Cardiac fibroblast (primary cell): Measurements from ENCODE around the gene RDM1.

ENCODE experiments used
- DNase-seq, 2 donors: peaks; one replicate each; pipeline versions ENCODE4 v3.0.0 to v3.0.0-alpha.2; 2010; ENCODE audit warnings: low read depth in 2 of 2
- H3K4me3 ChIP-seq, 2 donors: replicated peaks in 1 of 2; 1 replicate in 1 of 2; 2 replicates in 1 of 2; pipeline ENCODE4 v1.5.1; 2011; ENCODE audit warnings: low read depth in 2 of 2, low read length in 2 of 2, mild to moderate bottlenecking in 2 of 2, moderate library complexity in 1 of 2
- CTCF ChIP-seq: IDR thresholded peaks from one replicate; pipeline ENCODE4 v1.5.1; 2011; ENCODE audit warnings: low read depth, mild to moderate bottlenecking, low read length, inconsistent platforms

Gene RDM1

GRCh38 chr17:35936063-35936462 is 5.5 kb upstream of the RDM1 start:
- TF ChIP-seq CTCF: no peak
- DNase-seq: no peak
- no peak overlapping the region for H3K4me3 ChIP-seq

GRCh38 chr17:35934760-35935159 is 4.2 kb upstream of the RDM1 start:
- no peak for TF ChIP-seq CTCF
- DNase-seq: peak; percentile 28 to 50

DNA sequence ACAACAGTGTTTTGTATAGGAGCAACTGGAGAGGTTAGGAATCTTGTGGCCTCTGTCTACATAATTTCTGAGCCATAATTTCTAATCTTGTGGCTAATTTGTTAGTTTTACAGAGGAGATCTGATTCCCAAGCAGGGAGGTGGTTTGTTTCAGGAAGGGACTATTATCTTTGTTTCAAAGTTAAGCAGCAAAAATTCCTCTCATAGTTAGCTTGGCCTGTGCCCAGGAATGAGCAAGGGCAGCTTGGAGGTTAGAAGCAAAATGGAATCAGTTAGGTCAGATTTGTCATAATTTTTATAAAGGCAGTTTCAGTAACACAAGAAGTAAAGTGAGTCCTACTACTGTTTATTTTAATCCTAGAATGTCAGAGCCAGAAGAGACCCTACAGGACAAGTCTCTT is 2.0 kb upstream of the RDM1 start:
- no peak for TF ChIP-seq CTCF
- DNase-seq: peak; percentile 36 to 61

More at GRCh38 chr17:35934760-35935159, 4.2 kb upstream of the RDM1 start:
- no peak overlapping the region for H3K4me3 ChIP-seq

GRCh38 chr17:35931794-35932425 is 1.3 kb upstream of the RDM1 start:
- H3K4me3 ChIP-seq: no peak overlapping the region
- DNase-seq: peak; percentile 68 to 86
- no peak for TF ChIP-seq CTCF

More for the DNA sequence above, 2.0 kb upstream of the RDM1 start:
- no peak overlapping the region for H3K4me3 ChIP-seq

- no peak overlapping the region for H3K4me3 ChIP-seq
- TF ChIP-seq CTCF: no peak
- DNase-seq: no peak
Measured at GRCh38 chr17:35927714-35928113, 2.9 kb downstream of the RDM1 start.

DNA sequence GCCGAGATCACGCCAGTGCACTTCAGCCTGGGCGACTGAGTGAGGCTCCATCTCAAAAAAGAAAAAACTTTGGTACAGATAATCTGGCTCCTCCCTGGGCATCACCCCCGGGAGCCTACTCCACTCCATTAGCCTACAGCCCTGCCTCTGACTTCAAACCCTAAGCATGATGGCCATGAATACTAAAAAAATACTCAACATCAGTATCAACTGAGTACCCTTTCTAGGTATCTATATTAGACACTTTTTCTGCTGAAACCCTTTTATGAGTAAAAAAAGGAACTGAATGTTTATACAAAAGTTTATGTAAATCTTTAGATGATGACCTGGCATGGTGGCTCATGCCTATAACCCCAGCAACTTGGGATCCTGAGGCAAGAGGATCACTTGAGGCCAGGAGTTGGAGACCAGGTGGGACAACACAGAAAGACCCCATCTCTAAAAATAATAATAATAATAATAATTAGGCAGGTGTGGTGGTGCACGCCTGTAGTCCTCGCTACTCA is 6.9 kb downstream of the RDM1 start:
- DNase-seq: no peak
- TF ChIP-seq CTCF: no peak
- no peak overlapping the region for H3K4me3 ChIP-seq

DNA sequence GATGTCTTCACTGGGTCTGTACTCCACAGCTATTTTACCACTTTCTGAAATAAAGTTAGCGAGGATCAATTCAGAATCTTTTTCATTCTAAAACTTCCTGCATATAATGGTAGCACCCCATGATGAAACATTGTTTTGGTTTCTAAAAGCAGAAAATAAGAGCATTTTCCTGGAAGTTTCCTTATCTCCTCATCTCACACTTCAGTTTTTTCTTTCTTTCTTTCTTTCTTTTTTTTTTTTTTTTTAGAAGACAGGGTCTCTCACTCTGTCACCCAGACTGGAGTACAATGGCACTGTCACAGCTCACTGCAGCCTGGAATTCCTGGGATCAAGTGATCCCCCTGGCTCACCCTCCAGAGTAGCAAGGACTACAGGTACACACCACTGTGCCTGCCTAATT is 10.3 kb downstream of the RDM1 start:
- no peak for TF ChIP-seq CTCF
- H3K4me3 ChIP-seq: no peak overlapping the region
- DNase-seq: no peak
